Epidermal melanocyte (primary cell): Measurements from ENCODE around the gene CAMKMT.

Experiments used
- DNase-seq: peaks from one replicate; pipeline ENCODE4 v3.0.0; 2011; ENCODE audit warnings: low spot score; ENCODE audit not compliant: insufficient read length

Gene CAMKMT

DNA sequence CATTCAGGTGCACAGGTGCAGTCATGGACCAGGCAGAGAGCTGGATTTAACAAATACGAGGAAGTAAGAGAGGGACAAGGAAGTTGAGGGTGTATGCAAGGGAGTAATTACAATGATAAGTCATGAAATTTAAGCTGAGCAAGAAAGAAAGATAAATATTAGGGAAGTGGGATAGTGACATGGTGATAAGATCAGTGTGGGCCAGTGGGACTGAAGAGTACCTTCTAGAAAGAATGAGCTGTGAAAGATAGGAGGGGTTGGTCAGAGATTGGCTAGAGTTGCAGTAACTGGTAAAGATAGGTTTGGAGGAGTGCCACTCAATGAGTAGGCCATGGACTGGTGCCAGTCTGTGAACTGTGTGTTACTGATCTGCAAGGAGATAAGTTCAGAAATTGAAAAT lies 378.9 kb downstream of the CAMKMT start:
- no peak for DNase-seq

GRCh38 chr2:44741507-44741906 lies 379.8 kb downstream of the CAMKMT start:
- no peak for DNase-seq

- DNase-seq = no peak
Measured at GRCh38 chr2:44742057-44742456, 380.3 kb downstream of the CAMKMT start.

DNA sequence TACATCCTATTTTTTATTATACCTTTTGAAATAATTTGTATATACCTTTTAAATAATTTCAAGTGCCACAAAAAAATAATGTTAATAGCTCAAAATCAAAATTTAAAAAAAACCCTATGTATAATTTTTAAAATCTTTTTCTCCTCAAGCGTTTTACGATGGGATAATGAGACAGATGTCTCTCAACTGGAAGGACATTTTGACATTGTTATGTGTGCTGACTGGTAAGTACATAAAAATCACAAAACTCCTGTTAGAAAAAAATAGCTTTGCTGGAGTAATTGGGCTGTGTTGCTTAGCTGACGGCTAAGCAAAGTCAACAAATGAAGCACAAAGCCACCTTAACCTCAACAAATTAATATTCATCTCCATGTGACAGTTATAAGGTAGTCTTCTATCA lies 381.7 kb downstream of the CAMKMT start:
- DNase-seq = no peak

DNA sequence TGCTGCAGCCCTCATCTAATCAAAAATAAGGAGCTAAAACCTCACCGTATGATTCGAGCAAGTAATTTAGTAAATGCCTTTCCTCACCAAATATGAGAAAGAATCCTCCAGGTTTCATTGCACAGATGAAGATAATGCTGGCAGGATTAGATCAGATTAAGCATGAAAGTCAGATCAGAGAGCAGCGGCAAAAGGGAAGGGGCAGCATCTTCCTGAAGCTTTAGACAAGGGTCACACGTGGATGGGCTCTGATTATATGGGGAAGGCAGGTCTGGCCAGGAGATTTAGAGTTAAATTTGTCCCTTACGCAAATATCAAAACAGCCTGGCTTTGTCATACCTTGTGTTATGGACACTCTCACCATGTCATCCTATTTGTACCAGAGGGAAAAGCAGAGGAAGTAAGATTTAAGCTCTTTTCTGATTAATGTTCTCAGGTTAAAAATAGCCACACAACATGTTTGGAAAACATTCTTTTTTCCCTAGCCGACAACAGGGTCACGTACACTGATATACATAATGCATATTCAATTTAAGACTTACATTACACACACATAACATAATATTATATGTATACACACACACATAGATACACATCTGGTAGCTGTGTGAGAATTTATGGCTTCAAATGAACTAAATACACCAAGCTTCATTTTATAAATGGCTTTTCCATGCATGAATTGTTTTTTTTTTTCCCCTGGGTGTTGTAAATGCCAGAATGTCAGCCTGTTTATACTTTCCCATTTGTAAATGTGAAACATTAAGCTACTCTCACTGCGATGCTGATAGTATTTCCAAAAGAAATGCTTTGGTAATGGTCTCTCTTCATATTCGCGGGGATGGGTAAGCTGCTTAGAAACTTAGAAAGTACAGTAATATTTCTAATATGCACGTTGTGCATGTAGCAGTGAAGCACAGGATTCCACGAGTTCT lies 383.5 kb downstream of the CAMKMT start:
- DNase-seq = no peak

DNA sequence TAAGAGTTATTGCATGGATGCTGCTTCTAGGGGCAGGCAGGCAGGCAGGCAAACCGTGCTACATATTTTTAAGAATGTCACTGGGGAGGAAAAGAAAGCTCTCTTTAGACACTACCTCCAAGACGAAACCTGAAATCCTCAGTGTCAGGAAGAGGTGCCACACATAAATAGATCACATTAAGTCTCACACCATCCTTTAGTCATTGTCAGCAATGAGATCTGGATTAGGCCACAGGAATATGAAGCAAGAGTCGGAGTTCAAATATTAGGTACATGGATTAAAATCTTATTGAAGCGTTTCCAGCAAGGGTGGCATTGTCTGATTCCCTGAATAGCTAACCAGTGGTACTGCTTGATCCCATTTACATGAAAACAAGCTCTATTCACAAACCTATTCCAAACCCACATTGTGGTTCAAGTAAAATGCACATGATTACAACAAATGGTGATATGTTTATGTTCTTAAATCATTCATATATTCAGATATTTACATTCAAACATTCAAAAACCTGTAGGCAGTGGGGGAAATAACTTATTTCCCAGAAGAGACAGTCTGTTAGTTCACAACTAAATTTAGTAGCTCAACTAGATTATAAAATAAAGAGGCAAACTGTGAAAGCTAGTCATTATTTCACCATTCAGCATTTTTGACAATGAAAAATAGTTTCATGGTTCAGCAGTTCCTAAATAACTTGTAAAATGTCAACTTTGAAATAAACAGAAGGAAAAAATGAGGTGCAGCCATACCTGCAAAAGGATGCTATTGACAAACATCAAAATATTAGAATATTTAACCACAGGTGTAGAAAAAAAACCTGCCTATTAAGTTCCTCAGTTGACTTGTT lies 384.4 kb downstream of the CAMKMT start:
- DNase-seq = no peak

GRCh38 chr2:44746856-44747615 lies 385.3 kb downstream of the CAMKMT start:
- no peak for DNase-seq

DNA sequence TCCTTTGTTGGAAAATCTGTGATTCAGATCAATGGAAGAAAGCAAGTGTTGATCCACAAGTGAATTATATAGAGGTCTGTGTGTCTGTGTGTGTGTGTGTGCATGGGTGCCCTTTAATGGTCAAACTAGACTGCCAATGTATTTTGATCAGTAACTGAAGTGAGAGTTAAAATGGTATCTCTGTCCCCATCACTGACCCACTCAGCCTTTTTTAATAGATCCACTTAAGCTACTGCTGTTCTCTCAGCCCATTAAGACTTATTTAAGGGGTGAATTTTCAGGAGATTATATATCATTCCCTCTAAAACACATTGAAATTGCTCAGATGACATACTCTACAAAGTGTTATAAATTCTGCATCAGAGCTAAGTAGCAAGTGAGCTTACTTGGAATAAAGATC lies 386.0 kb downstream of the CAMKMT start:
- DNase-seq = no peak

- DNase-seq = no peak
Measured at GRCh38 chr2:44751754-44752479, 390.2 kb downstream of the CAMKMT start.

DNA sequence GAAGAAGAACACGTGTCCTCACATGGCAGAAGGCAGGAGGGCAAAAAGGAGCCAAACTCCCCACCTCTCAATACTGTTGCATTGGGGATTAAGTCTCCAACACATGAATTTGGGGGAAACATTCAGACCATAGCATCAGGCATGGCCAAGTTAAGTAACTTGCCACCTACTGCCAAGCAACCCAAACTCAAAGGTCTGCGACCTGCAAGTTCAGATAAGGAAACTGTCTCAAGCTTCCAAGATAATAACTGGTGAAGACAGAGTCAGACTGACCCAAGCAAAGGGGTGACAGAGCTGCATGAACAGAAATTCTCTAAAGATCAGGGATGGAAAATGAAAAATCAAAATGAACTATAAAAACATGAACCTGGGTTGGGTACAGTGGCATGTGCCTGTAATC lies 391.0 kb downstream of the CAMKMT start:
- DNase-seq = no peak

GRCh38 chr2:44753552-44754285 lies 392.0 kb downstream of the CAMKMT start:
- no peak for DNase-seq

GRCh38 chr2:44758591-44758990 lies 396.8 kb downstream of the CAMKMT start:
- DNase-seq = no peak

DNA sequence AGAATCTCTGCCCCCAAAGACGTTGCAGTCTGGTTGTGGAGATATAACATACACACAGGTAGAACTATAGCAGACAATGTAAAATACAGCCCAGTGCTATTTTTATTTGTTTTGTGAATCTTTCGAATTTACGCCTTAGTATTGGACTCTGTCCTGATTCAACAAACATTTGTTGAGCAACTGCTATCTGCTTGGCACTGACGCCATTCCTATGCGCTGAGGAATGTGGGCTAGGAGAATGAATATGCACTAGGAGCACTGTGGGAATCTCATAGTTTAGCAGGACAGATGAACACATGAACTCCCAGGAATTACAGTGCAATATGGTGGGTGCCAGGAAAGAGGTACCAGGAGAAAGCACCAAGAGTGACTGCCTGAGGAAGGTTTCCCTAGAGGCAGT lies 398.1 kb downstream of the CAMKMT start:
- DNase-seq = no peak

DNA sequence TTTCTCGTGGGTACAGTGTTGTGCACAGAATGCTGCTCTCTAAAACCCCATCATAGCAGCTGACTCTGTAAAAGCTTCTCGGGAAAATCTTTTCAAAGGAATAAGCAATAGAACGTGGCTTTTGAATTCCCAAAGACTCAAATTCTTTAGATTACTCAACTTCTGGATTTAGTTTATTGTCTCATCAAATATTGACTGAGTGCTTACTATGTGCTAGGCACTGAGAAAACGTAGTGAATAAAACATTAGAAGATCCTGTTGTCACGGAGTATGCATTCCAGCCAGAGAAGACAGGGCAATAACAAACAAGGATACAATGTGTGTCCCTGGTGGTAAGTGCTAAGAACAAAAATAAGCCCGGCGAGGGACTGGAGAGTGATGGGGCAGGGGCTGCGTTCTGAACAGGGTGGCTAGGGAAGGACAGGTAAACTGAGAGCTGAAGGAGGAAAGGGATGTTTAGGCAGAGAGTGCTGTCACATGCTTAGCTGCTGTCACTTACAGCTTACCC lies 401.6 kb downstream of the CAMKMT start:
- DNase-seq = no peak

DNA sequence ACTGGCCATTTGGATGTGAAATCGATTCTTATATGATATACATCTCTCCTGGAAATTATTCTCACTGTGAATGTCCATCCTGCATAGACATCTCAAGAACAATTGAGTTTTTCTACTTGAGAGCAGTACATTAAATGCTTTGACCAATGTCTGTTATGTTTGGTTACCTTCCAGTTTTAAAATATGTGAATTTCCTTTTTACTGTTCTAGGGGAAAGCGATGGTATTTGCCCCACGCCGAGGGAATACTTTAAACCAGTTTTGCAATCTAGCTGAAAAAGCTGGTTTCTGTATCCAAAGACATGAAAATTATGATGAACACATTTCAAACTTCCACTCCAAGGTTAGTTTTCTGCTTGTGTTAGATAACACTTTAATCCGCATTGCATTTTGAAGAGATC lies 404.5 kb downstream of the CAMKMT start:
- no peak for DNase-seq

DNA sequence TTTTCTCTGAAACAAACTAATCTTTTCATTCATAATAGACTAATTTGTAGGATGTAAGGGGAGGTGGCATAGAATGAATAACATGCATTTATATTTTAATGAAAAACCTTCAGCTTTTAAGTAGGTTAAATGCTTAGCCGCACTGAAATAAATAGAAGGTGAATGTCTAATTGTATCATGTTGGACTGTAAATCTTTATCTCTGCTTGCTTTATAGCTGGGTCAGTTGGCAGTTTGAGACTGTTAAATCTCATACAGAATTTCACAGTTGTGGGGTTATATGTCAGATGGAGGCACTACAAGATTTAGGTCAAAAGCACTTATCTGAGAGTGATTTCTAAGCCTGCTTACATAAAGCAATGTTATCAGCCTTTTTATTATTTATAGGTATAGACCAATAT lies 405.0 kb downstream of the CAMKMT start:
- DNase-seq = no peak

DNA sequence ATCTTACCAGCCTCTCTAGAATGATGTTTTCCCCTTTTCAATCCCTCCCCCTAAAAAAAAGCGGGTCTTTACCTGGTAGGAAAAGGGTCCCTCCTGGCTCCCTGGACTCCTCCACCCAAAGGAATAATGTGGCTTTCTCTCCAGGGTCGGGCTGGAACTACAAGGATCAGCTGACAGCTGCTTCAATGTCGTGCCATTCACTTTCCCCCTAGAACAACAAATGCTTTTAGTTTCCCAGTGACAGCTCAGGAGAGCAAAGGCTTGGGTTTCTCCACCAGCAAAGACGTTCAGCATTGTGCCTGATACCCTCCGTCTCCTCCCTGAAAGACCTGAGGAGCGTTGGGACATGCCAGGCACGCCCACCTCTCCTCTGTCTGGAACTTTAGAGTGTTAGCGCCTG lies 405.9 kb downstream of the CAMKMT start:
- no peak for DNase-seq

- DNase-seq = no peak
Measured at GRCh38 chr2:44768438-44769236, 406.9 kb downstream of the CAMKMT start.

DNA sequence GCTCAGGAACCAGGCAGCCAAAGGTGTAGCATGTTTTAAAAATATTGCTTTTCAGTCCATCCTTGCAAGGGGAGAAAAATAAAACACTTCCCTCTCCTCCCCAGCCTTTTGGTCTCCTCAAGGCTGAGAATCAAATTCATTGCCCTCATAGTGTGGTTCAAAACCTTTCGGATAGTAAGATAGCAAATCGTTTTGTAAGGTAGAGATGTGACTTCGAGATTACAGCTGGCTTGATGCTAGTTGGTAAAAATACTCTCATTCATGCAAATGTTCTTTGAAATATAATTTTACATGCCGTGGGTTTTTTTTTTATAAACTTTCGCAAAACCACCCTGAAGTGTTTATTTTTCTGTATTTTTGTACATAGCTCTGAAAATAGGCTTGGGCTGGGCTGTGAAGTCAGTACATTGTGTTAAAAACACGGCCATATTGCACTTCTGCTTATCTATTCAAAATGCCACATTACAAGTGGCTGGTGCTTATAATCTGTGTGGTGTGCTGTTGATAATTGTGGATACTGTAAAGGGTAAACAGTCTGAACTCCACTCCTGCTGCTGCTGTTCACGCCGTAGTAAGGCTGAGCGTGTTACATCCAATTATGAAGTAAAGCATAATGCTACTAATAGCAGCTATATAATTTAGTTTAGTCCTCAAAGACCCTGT lies 407.7 kb downstream of the CAMKMT start:
- no peak for DNase-seq
